Chondrocyte (in vitro differentiated cells): ENCODE measurements around the gene RAPGEF3. TPM values are rescaled to one million over a fixed set of nuclear protein-coding genes. Genes with fewer than 3 reads are reported as not detected.

Source experiments
- DNase-seq: peaks from one replicate; pipeline ENCODE4 v3.0.0; 2021; ENCODE audit warnings: mixed read lengths, low spot score
- H3K27ac Mint-ChIP-seq: one replicate; pipeline ENCODE4 v1.8.0; 2021; ENCODE audit warnings: mild to moderate bottlenecking, moderate library complexity, mixed read lengths; ENCODE audit not compliant: unreplicated experiment
- H3K27me3 Mint-ChIP-seq: 2 replicates; pipeline ENCODE4 v1.8.0; 2021; ENCODE audit warnings: low read depth, mixed read lengths
- H3K36me3 Mint-ChIP-seq: 2 replicates; pipeline ENCODE4 v1.8.0; 2021; ENCODE audit warnings: low read depth, mixed read lengths
- H3K4me1 Mint-ChIP-seq: 2 replicates; pipeline ENCODE4 v1.8.0; 2021; ENCODE audit warnings: low read depth, mild to moderate bottlenecking, mixed read lengths
- H3K4me3 Mint-ChIP-seq: one replicate; pipeline ENCODE4 v1.8.0; 2021; ENCODE audit warnings: mild to moderate bottlenecking, moderate library complexity, mixed read lengths; ENCODE audit not compliant: unreplicated experiment
- H3K9me3 Mint-ChIP-seq: 2 replicates; pipeline ENCODE4 v1.8.0; 2021; ENCODE audit warnings: low read depth, mixed read lengths
- total RNA-seq: library from RNA; stranded (reverse); gene quantifications from 3 replicates; pipeline ENCODE4 v1.2.1, GENCODE V29; 2021
- TF ChIP-seq, protein P1 (sequence below): fragments of 200-600 bp; sonication (generic); IDR thresholded peaks from 2 replicates; pipeline ENCODE4 v1.5.0; 2021; ENCODE audit warnings: antibody characterized with exemption, mild to moderate bottlenecking, moderate library complexity

RAPGEF3 gene
- total RNA-seq, 1 donor from 2014 or later = 1.3 TPM

DNA sequence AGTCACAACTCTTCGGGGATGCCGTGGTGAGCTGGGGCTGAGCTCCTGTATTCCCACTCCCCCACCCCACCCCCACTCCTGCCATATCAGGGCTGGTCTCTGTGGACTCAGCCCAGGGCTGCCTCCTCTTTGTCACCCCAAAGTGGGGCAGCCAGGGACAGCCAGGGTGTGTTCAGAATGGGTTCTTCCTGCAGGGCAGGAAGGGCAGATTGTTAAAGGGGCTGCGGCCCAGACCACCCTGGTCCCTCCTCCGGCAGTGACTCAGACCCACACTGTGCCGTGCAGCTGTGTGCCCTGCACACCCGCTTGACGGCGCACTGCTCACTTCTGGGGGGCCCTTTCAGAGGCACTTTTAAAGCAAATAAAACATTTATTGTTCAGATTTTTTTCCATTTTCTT, 23.7 kb upstream of the RAPGEF3 start:
- TF ChIP-seq, protein P1, sequence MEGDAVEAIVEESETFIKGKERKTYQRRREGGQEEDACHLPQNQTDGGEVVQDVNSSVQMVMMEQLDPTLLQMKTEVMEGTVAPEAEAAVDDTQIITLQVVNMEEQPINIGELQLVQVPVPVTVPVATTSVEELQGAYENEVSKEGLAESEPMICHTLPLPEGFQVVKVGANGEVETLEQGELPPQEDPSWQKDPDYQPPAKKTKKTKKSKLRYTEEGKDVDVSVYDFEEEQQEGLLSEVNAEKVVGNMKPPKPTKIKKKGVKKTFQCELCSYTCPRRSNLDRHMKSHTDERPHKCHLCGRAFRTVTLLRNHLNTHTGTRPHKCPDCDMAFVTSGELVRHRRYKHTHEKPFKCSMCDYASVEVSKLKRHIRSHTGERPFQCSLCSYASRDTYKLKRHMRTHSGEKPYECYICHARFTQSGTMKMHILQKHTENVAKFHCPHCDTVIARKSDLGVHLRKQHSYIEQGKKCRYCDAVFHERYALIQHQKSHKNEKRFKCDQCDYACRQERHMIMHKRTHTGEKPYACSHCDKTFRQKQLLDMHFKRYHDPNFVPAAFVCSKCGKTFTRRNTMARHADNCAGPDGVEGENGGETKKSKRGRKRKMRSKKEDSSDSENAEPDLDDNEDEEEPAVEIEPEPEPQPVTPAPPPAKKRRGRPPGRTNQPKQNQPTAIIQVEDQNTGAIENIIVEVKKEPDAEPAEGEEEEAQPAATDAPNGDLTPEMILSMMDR = no peak
- no peak for DNase-seq
- Mint-ChIP-seq H3K27ac (no peak overlapping the region), H3K4me1 (peaks cover 5% of the 10 kb centered on the region), H3K9me3 (no peaks in the 10 kb centered on the region), H3K27me3 (no peaks in the 10 kb centered on the region), H3K36me3 (peaks cover 23% of the 10 kb centered on the region), H3K4me3 (no peak overlapping the region)

DNA sequence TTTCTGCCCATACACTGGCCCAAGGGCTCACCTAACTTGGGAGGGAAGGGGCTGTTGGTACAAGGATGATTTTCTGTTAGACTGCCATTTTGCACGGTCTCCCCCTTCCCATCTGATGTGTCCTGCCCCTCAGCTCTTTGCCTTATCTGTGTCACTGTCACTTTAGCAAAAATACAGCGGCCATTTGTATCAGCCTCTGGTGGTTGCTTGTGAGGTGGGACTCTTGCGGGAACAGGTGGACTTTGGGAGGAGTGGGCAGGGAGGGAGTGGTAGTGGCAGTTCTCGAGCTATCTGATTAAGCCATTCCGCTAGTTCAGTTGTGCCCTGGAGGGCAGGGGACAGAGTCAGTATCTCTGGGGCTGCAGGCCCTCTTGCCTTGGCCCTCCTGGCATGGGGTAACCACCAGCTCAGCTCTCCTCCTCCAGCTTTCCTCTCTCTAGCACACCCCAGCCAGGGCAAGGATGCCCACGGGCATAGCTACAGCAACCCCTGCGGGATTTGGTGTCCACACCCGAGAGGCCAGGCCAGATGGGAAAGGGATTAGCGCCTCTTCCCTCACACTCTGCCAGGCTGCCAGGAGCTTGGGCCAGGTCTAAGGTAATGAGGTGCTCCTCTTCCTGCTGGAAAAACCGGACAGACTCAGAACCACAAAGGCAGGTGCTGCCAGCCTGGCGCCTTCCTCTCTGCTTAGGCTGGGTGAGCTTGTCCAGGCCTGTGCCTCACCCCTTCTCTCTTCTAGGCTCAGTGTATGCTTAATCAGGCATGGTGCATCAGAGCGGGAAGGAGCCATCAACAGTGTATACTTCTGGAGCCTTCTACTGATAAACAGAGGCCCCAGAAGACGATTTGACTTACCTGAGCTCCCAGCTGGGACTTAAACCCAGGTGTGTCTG, 23.0 kb upstream of the RAPGEF3 start:
- Mint-ChIP-seq H3K27me3 (no peaks in the 10 kb centered on the region), H3K4me1 (peaks cover 10% of the 10 kb centered on the region), H3K36me3 (peaks cover 23% of the 10 kb centered on the region), H3K9me3 (no peaks in the 10 kb centered on the region), H3K4me3 (no peak overlapping the region), H3K27ac (peak overlapping the region; percentile 73)
- no peak for DNase-seq
- TF ChIP-seq, protein P1 = no peak

DNA sequence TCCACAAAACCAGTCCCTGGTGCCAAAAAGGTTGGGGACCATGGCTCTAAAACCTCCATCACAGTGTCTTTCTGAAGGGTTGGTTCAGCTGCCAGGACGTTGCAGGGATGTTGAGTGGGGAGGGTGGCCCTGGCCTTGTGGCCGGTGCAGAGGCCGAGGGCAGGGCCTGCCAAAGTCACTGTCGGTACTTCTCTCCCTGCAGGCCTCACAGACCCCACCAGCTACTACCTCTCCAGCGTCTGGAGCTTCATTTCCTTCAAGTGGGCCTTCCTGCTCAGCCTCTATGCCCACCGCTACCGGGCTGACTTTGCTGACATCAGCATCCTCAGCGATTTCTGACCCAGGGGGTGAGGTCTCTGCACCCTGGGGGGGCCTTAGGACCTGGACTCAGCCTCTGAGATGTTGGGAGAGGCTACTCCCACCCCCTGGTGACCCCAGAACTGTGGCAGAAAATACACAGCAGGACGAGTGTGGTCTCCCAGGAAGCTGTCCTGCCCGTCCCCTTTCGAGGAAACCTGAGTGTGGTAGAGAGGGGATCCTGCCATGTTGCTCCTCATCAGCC, 21.3 kb upstream of the RAPGEF3 start:
- peaks cover 16% of the 10 kb centered on the region for H3K4me1 Mint-ChIP-seq
- no peaks in the 10 kb centered on the region for H3K27me3 Mint-ChIP-seq
- TF ChIP-seq, protein P1 = no peak
- no peak overlapping the region for H3K4me3 Mint-ChIP-seq
- H3K9me3 Mint-ChIP-seq = no peaks in the 10 kb centered on the region
- no peak for DNase-seq
- peaks cover 12% of the 10 kb centered on the region for H3K36me3 Mint-ChIP-seq
- no peak overlapping the region for H3K27ac Mint-ChIP-seq

DNA sequence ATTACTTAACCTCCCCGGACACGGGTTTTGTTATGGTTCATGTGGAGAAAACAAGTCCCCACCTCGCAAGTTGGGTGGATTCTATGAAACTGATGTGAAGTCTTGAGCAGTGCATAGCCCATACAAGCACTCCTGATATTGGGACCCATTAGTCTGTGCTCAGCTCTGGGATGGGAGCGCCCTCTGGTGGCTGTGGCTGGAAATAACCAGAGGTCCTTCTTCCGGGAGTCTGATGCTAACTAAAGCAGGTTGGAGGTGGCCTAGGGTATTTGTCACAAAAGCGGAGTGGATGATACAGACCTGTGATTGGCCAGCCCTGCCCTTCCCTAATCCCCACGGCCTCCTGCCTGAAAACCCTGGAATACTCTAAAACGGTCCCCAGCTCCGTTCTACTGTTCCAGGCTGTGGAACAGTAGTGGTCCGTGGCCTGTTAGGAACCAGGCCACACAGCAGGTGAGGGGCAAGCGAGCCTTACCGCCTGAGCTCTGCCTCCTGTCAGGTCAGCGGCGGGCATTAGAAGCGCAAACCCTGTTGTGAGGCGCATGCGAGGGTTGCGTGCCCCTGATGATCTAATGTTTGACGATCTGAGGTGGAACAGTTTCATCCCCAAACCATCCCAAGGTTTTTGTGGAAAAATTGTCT, 20.7 kb upstream of the RAPGEF3 start:
- H3K36me3 Mint-ChIP-seq = peaks cover 7% of the 10 kb centered on the region
- TF ChIP-seq, protein P1 = peak; percentile 94
- no peak overlapping the region for H3K4me3 Mint-ChIP-seq
- H3K27me3 Mint-ChIP-seq = no peaks in the 10 kb centered on the region
- no peak for DNase-seq
- H3K9me3 Mint-ChIP-seq = no peaks in the 10 kb centered on the region
- H3K27ac Mint-ChIP-seq = peak overlapping the region; percentile 29
- peaks cover 20% of the 10 kb centered on the region for H3K4me1 Mint-ChIP-seq

DNA sequence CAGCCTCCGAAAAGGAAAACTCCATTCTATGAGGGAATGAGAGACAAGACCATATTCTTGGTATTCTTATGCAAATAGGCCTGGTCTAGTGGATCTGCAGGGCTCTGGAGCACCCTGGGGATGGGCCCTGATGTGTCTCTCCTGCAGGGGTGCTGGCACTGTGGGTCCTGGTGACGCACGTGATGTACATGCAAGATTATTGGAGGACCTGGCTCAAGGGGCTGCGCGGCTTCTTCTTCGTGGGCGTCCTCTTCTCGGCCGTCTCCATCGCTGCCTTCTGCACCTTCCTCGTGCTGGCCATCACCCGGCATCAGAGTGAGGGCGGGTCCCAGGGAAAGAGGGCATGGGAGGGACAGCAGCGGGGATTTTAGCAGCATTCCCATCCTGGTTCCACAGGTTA, 20.2 kb upstream of the RAPGEF3 start:
- TF ChIP-seq, protein P1 = no peak
- peak; percentile 79 for DNase-seq
- Mint-ChIP-seq H3K4me1 (peaks cover 25% of the 10 kb centered on the region), H3K27me3 (no peaks in the 10 kb centered on the region), H3K9me3 (no peaks in the 10 kb centered on the region), H3K36me3 (peaks cover 6% of the 10 kb centered on the region), H3K27ac (no peak overlapping the region), H3K4me3 (no peak overlapping the region)
